NB4 (cell line): ENCODE measurements around the gene TMIE.

Experiments
- DNase-seq: peaks from one replicate; pipeline ENCODE4 v3.0.0; 2010; ENCODE audit warnings: low read depth
- H3K4me3 ChIP-seq: one replicate; pipeline ENCODE4 v1.5.1; 2011; ENCODE audit warnings: mild to moderate bottlenecking, low read depth, low read length, moderate library complexity
- CTCF ChIP-seq: IDR thresholded peaks from one replicate; pipeline ENCODE4 v1.5.1; 2012; ENCODE audit warnings: low read depth, low read length
- MYC ChIP-seq: IDR thresholded peaks from 2 replicates; pipeline ENCODE4 v1.6.1; 2011; ENCODE audit warnings: low read depth, low read length
- POLR2A ChIP-seq: IDR thresholded peaks from 2 replicates; pipeline ENCODE4 v1.6.1; 2011; ENCODE audit warnings: mild to moderate bottlenecking; ENCODE audit not compliant: insufficient read length; ENCODE audit errors: extremely low read depth
- TF ChIP-seq, protein P1 (sequence below): IDR thresholded peaks from 2 replicates; pipeline ENCODE4 v1.6.1; 2011; ENCODE audit warnings: low read depth, low read length

Gene TMIE

DNA sequence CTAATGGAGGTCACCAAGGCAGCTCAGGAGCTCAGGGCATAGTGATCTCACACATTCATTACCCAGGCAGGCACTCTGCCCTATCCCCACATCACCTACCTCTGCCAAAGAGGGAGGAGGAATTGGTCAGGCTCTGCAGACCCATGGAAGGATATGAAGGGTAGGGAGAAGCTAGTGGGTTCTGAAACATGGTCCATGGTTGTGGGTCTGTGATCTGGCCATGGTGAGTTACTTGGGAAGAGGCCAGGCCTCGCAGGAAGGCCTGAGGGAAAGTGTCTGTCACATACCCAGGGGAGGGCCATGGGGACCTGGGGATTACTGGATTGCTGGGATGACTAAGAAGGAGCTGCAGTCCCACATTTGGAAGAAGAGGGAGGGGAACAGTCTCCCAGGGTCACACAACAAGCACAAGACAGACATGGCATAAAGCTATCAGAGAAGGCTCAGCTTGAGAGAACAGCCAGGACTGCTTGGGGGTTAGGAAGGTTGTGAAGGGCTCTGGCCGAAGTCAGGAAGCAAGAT, 17.9 kb downstream of the TMIE start:
- H3K4me3 ChIP-seq: no peak overlapping the region
- no peak for TF ChIP-seq MYC
- TF ChIP-seq CTCF: no peak
- TF ChIP-seq, protein P1, sequence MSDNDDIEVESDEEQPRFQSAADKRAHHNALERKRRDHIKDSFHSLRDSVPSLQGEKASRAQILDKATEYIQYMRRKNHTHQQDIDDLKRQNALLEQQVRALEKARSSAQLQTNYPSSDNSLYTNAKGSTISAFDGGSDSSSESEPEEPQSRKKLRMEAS: no peak
- TF ChIP-seq POLR2A: no peak
- no peak for DNase-seq

DNA sequence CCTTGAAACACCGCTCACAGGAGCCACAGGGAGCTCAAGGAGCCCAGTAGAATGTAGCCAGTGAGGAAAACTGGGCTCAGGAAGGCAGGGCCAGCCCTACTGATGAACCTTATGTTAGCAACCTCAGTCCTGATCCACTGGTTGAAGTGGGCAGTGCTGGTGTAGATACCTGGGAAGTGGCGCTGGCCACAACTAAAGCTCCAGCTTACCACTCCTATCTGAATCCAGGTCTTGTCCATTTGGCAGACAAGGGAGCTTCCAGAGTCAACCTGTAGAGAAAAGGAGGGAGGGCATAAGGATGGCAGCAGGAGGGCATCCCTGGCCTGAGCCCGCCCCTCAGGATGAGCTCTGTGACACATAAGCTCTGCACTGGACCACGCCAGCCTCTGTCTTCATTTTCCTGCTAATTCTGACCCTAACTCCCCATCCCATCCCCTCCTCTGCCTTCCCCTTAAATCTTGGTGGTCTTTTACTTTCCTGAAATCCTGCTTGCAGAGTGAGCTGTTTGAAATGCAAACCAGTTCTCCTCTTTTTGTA, 18.6 kb downstream of the TMIE start:
- DNase-seq: no peak
- no peak overlapping the region for H3K4me3 ChIP-seq
- TF ChIP-seq POLR2A (no peak), MYC (no peak), CTCF (no peak)
- TF ChIP-seq, protein P1: no peak

DNA sequence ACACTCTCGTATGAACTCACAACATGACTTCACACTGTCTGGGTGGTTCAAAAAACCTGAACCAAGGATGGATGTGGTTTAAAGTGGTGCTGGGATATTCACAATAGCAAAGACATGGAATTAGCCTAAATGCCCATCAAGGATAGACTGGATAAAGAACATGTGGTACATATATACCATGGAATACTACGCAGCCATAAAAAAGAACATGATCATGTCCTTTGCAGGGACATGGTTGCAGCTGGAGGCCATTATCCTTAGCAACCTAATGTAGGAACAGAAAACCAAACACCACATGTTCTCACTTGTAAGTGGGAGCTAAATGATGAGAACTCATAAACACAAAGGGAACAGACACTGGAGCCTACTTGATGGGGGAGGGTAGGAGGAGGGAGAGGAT, 19.8 kb downstream of the TMIE start:
- no peak overlapping the region for H3K4me3 ChIP-seq
- TF ChIP-seq, protein P1: no peak
- TF ChIP-seq MYC (no peak), CTCF (no peak), POLR2A (no peak)

GRCh38 chr3:46722443-46722842, 21.3 kb downstream of the TMIE start:
- no peak for DNase-seq
- TF ChIP-seq MYC: no peak
- TF ChIP-seq CTCF: no peak
- no peak for TF ChIP-seq POLR2A
- TF ChIP-seq, protein P1: no peak
- H3K4me3 ChIP-seq: no peak overlapping the region

More for the DNA sequence above, 19.8 kb downstream of the TMIE start:
- DNase-seq: no peak

- no peak overlapping the region for H3K4me3 ChIP-seq
- no peak for DNase-seq
- TF ChIP-seq POLR2A (no peak), MYC (no peak), CTCF (no peak)
- TF ChIP-seq, protein P1: no peak
Observed at GRCh38 chr3:46724424-46724823, 23.2 kb downstream of the TMIE start.
